PC-9 (cell line): ENCODE measurements around the gene GSK3B. TPM values are rescaled to one million over a fixed set of nuclear protein-coding genes. Genes with fewer than 3 reads are reported as not detected.

ENCODE experiments used
- BruUV-seq: library from RNA; stranded (reverse); fragments of 400-500 nt; replicated peaks from 2 replicates; lab custom pipeline; 2021; lab: Mats Ljungman, UMichigan
- CTCF ChIA-PET: fragments of 300-600 bp; sonication (Branson Sonifier 250); formaldehyde crosslinking; loops from one replicate; lab custom pipeline; 2022; ENCODE audit warnings: antibody characterized with exemption; lab: Charles Lee
- POLR2A ChIA-PET: fragments of 300-600 bp; sonication (Branson Sonifier 250); formaldehyde crosslinking; loops from one replicate; lab custom pipeline; 2022; ENCODE audit warnings: antibody characterized with exemption; ENCODE audit not compliant: unreplicated experiment; lab: Charles Lee
- DNase-seq, 2 experiments: peaks; one replicate each; pipeline versions ENCODE4 v3.0.0 to v3.0.0-alpha.2; 2015 to 2022; ENCODE audit warnings: mixed read lengths in 1 of 2
- H2AFZ ChIP-seq: fragments of 200-600 bp; sonication (generic); 2 replicates; pipeline ENCODE4 v1.8.1; 2017; ENCODE audit warnings: antibody characterized with exemption
- H3F3A ChIP-seq: fragments of 200-600 bp; sonication (generic); 2 replicates; pipeline ENCODE4 v1.8.1; 2017; ENCODE audit warnings: antibody characterized with exemption, mild to moderate bottlenecking, low read depth; ENCODE audit not compliant: insufficient read depth
- H3K27ac ChIP-seq: fragments of 200-600 bp; sonication (generic); 2 replicates; pipeline ENCODE4 v1.6.1; 2016; ENCODE audit warnings: mixed run types
- H3K27me3 ChIP-seq: fragments of 200-600 bp; sonication (generic); 2 replicates; pipeline ENCODE4 v1.6.1; 2016; ENCODE audit warnings: low read depth, mixed run types; ENCODE audit not compliant: insufficient read depth
- H3K36me3 ChIP-seq: fragments of 200-600 bp; sonication (generic); 2 replicates; pipeline ENCODE4 v1.6.1; 2016; ENCODE audit warnings: low read depth, mixed run types
- H3K4me1 ChIP-seq: fragments of 200-600 bp; sonication (generic); replicated peaks from 2 replicates; pipeline ENCODE4 v1.6.1; 2016; ENCODE audit warnings: mixed run types; ENCODE audit not compliant: insufficient read depth
- H3K4me2 ChIP-seq: fragments of 200-600 bp; sonication (generic); 2 replicates; pipeline ENCODE4 v1.6.1; 2017; ENCODE audit warnings: mixed run types
- H3K4me3 ChIP-seq: fragments of 200-600 bp; sonication (generic); 2 replicates; pipeline ENCODE4 v1.6.1; 2016; ENCODE audit warnings: mixed run types
- H3K79me2 ChIP-seq: fragments of 200-600 bp; sonication (generic); 2 replicates; pipeline ENCODE4 v1.6.1; 2017; ENCODE audit warnings: low read depth, mixed run types
- H3K9me2 ChIP-seq: fragments of 200-600 bp; sonication (generic); 2 replicates; pipeline ENCODE4 v1.8.1; 2017; ENCODE audit warnings: mild to moderate bottlenecking; ENCODE audit not compliant: insufficient read depth
- H3K9me3 ChIP-seq: fragments of 200-600 bp; sonication (generic); 2 replicates; pipeline ENCODE4 v1.8.1; 2016; ENCODE audit warnings: low read depth; ENCODE audit not compliant: insufficient read depth
- H4K20me1 ChIP-seq: fragments of 200-600 bp; sonication (generic); 2 replicates; pipeline ENCODE4 v1.8.1; 2017; ENCODE audit not compliant: insufficient read depth
- EZH2 ChIP-seq: fragments of 200-600 bp; sonication (generic); IDR thresholded peaks from 2 replicates; pipeline ENCODE4 v1.8.0; 2017; ENCODE audit warnings: antibody characterized with exemption, low read depth
- intact Hi-C: fragments of 100-400 bp; cut with micrococcal nuclease; formaldehyde crosslinking; loops from one replicate; pipeline ENCODE4 v1.10.0; 2022; ENCODE audit not compliant: unreplicated experiment
- total RNA-seq: library from RNA; stranded (reverse); gene quantifications from 2 replicates; pipeline ENCODE4 v1.2.3, GENCODE V29; 2021
- TF ChIP-seq, protein P1 (sequence below): fragments of 200-600 bp; sonication (generic); conservative IDR thresholded peaks from 2 replicates; pipeline ENCODE4 v1.6.1; 2017; ENCODE audit warnings: mixed run types, antibody characterized with exemption, mild to moderate bottlenecking, moderate library complexity

Gene GSK3B
- total RNA-seq, 1 experiment from 2014 or later: 62.0 TPM

DNA sequence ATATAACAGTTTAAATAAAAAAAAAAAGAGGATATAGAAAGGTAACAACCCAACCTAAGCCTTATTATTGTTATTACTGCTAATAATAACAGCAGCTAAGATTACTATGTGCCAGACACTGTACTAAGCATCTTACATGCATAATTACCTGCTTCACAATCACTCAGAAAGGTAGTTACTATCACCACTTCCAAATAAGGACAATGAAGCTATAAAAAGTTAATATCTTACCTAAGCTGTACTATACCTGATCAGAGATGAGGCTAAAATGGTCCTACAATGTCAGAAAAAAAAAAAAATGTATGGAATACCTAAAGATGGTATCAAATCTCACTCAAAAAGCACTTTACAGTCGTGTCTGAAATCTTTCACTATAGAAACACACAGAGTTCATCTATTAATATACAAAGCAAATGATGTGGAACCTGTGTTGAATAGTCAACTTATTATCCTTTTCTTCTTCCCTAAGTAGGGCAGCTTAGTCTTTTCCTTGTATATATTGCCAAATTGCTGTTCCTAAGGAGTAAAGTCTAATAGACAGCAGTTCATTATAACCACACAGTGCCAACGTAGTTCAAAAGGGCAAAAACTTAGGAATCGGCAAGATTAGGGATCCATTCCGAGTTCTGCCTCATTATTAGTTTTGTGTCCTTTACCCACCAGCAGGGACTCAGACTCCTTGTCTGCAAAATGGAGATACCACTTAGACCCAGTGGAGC lies 23.8 kb downstream of the GSK3B start:
- H3F3A ChIP-seq: 0 out of 2 replicates have a peak, but pooled peaks cover 16% of the 10 kb centered on the region
- no peak for DNase-seq
- peaks cover 98% of the 10 kb centered on the region for H3K79me2 ChIP-seq
- peaks cover 4% of the 10 kb centered on the region; the same call in 1 of the 2 replicates for H3K9me3 ChIP-seq
- no TSS peak for BruUV-seq
- no peaks in the 10 kb centered on the region for H3K9me2 ChIP-seq
- no peak overlapping the region for H2AFZ ChIP-seq
- ChIA-PET CTCF (interaction anchor here (0.7 kb wide), 1 partner anchor 84 kb away, joined by 3 read pairs; no protein-coding TSS in a partner anchor), POLR2A (no interaction called here)
- H3K4me1 ChIP-seq: no peaks in the 10 kb centered on the region
- H3K27me3 ChIP-seq: no peaks in the 10 kb centered on the region
- H3K27ac ChIP-seq: no peak overlapping the region
- H3K4me3 ChIP-seq: no peak overlapping the region
- no peaks in the 10 kb centered on the region; the same call in 1 of the 2 replicates for H3K36me3 ChIP-seq
- TF ChIP-seq, protein P1, sequence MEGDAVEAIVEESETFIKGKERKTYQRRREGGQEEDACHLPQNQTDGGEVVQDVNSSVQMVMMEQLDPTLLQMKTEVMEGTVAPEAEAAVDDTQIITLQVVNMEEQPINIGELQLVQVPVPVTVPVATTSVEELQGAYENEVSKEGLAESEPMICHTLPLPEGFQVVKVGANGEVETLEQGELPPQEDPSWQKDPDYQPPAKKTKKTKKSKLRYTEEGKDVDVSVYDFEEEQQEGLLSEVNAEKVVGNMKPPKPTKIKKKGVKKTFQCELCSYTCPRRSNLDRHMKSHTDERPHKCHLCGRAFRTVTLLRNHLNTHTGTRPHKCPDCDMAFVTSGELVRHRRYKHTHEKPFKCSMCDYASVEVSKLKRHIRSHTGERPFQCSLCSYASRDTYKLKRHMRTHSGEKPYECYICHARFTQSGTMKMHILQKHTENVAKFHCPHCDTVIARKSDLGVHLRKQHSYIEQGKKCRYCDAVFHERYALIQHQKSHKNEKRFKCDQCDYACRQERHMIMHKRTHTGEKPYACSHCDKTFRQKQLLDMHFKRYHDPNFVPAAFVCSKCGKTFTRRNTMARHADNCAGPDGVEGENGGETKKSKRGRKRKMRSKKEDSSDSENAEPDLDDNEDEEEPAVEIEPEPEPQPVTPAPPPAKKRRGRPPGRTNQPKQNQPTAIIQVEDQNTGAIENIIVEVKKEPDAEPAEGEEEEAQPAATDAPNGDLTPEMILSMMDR: no peak
- no peak for TF ChIP-seq EZH2
- intact Hi-C loops: no loop called here
- H3K4me2 ChIP-seq: no peak overlapping the region
- H4K20me1 ChIP-seq: peaks cover 71% of the 10 kb centered on the region

DNA sequence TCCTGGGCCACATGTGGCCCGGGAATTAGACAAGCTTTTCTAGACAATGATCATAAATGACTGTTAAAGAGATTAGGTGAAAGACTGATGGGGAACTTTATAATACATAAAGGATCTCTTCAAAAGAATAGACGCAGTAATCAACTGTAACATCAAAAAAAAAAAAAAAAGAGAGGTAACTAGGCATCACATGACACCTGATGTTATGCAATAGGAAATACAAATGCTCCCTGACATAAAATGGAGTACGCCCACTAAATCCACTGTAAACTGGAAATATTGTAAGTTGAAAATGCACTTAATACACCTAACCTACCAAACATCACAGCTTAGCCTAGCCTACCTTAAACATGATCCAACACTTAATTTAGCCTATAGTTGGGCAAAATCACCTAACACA lies 27.2 kb downstream of the GSK3B start:
- H3K36me3 ChIP-seq: no peaks in the 10 kb centered on the region; the same call in 1 of the 2 replicates
- intact Hi-C loops: no loop called here
- H4K20me1 ChIP-seq: peaks cover 81% of the 10 kb centered on the region
- no peak overlapping the region for H3K4me3 ChIP-seq
- DNase-seq: no peak
- H2AFZ ChIP-seq: no peak overlapping the region
- CTCF ChIA-PET: no interaction called here
- no peak for TF ChIP-seq EZH2
- TF ChIP-seq, protein P1: no peak
- H3K27me3 ChIP-seq: no peaks in the 10 kb centered on the region
- H3K4me2 ChIP-seq: no peak overlapping the region
- peaks cover 17% of the 10 kb centered on the region; the same call in 1 of the 2 replicates for H3F3A ChIP-seq
- no peaks in the 10 kb centered on the region for H3K9me2 ChIP-seq
- no peaks in the 10 kb centered on the region for H3K4me1 ChIP-seq
- H3K79me2 ChIP-seq: peaks cover 97% of the 10 kb centered on the region
- H3K27ac ChIP-seq: no peak overlapping the region
- POLR2A ChIA-PET: interaction anchor here (0.6 to 0.7 kb wide), 2 partner anchors 16 to 533 kb away, joined by 3 to 4 read pairs; no protein-coding TSS in a partner anchor
- peaks cover 4% of the 10 kb centered on the region; the same call in 1 of the 2 replicates for H3K9me3 ChIP-seq
- BruUV-seq: no TSS peak

DNA sequence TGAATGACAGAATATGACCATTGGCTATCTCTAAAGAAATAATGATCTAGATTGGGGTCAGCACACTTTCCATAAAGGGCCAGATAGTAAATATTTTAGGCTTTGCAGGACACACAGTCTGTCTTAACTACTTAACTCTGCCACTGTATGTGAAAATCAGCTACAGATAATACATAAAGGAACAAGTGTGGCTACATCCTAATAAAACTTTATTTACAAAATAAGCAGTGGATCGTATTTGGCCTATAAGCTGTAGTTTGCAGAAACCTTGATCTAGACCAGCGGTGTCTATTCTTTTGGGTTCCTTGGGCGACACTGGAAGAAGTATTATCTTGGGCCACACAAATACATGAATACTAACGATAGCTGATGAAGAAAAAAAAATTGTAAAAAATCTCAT lies 27.6 kb downstream of the GSK3B start:
- Histone ChIP-seq H3K27me3 (no peaks in the 10 kb centered on the region), H3K79me2 (peaks cover 97% of the 10 kb centered on the region), H3K9me2 (no peaks in the 10 kb centered on the region), H3K4me3 (no peak overlapping the region), H3K9me3 (peaks cover 4% of the 10 kb centered on the region; the same call in 1 of the 2 replicates), H2AFZ (no peak overlapping the region), H4K20me1 (peaks cover 78% of the 10 kb centered on the region), H3K4me1 (no peaks in the 10 kb centered on the region), H3F3A (peaks cover 17% of the 10 kb centered on the region; the same call in 1 of the 2 replicates), H3K36me3 (no peaks in the 10 kb centered on the region; the same call in 1 of the 2 replicates), H3K4me2 (no peak overlapping the region), H3K27ac (no peak overlapping the region; the same call in 1 of the 2 replicates)
- BruUV-seq: no TSS peak
- TF ChIP-seq, protein P1: no peak
- no peak for TF ChIP-seq EZH2
- no peak for DNase-seq
- intact Hi-C loops: no loop called here
- ChIA-PET CTCF (no interaction called here), POLR2A (interaction anchor here (0.6 to 0.7 kb wide), 2 partner anchors 16 to 534 kb away, joined by 3 to 4 read pairs; no protein-coding TSS in a partner anchor)
